H1 (cell line): ENCODE measurements around the gene WDCP. TPM values are rescaled to one million over a fixed set of nuclear protein-coding genes. Genes with fewer than 3 reads are reported as not detected.

Experiments used
- CTCF ChIA-PET: fragments of 300-600 bp; sonication (Branson Sonifier 250); formaldehyde crosslinking; loops from one replicate; lab custom pipeline; 2021; ENCODE audit not compliant: partially characterized antibody; lab: Charles Lee
- POLR2A ChIA-PET: fragments of 300-600 bp; sonication (Branson Sonifier 250); formaldehyde crosslinking; loops from one replicate; lab custom pipeline; 2021; ENCODE audit warnings: inconsistent platforms; ENCODE audit not compliant: partially characterized antibody; lab: Charles Lee
- DNase-seq, 2 experiments: peaks; one replicate each; pipeline versions ENCODE4 v3.0.0 to v3.0.0-alpha.2; 2010 to 2022; ENCODE audit warnings: low spot score in 2 of 2, low read depth in 1 of 2, mixed read lengths in 1 of 2
- FAIRE-seq: peaks from 2 replicates; lab custom pipeline; 2011; peaks lifted over from hg19 to GRCh38; lab: Jason Lieb, UNC
- H2AFZ ChIP-seq: 2 replicates; pipeline ENCODE4 v1.8.1; 2012; ENCODE audit warnings: low read length, inconsistent platforms
- H2AK5ac ChIP-seq: 2 replicates; pipeline ENCODE4 v1.6.1; 2013; ENCODE audit warnings: low read depth, low read length
- H2BK120ac ChIP-seq: replicated peaks from 2 replicates; pipeline ENCODE3; 2013; ENCODE audit warnings: low read depth, low read length, inconsistent platforms
- H2BK12ac ChIP-seq: 2 replicates; pipeline ENCODE4 v1.6.1; 2013; ENCODE audit warnings: low read depth, low read length
- H2BK15ac ChIP-seq: 2 replicates; pipeline ENCODE4 v1.6.1; 2013; ENCODE audit warnings: low read length
- H2BK20ac ChIP-seq: 2 replicates; pipeline ENCODE4 v1.6.1; 2013; ENCODE audit warnings: low read length
- H2BK5ac ChIP-seq: 2 replicates; pipeline ENCODE4 v1.6.1; 2013; ENCODE audit warnings: low read depth, low read length
- H3K14ac ChIP-seq: 2 replicates; pipeline ENCODE4 v1.6.1; 2013; ENCODE audit warnings: inconsistent platforms; ENCODE audit not compliant: insufficient read length
- H3K18ac ChIP-seq: 2 replicates; pipeline ENCODE4 v1.6.1; 2013; ENCODE audit warnings: low read length; ENCODE audit errors: extremely low read depth
- H3K23ac ChIP-seq: 2 replicates; pipeline ENCODE4 v1.6.1; 2013; ENCODE audit warnings: inconsistent platforms; ENCODE audit not compliant: insufficient read length
- H3K23me2 ChIP-seq: 2 replicates; pipeline ENCODE4 v1.6.1; 2013; ENCODE audit warnings: low read depth, low read length
- H3K27ac ChIP-seq: 2 replicates; pipeline ENCODE4 v1.6.1; 2011; ENCODE audit warnings: low read depth, low read length, inconsistent platforms
- H3K27me3 ChIP-seq, 4 experiments: replicated peaks in 1 of 4; 1 replicate in 1 of 4; 2 replicates in 3 of 4; pipeline versions ENCODE4 v1.6.1 to v1.8.1; 2011 to 2013; ENCODE audit warnings: low read length in 3 of 4, mild to moderate bottlenecking in 3 of 4, inconsistent platforms in 2 of 4, mixed read lengths in 2 of 4, moderate library complexity in 1 of 4; ENCODE audit not compliant: control insufficient read depth in 3 of 4, insufficient read depth in 3 of 4; ENCODE audit errors: extremely low read depth in 1 of 4
- H3K36me3 ChIP-seq, 4 experiments: 2 replicates each; pipeline versions ENCODE4 v1.6.1 to v1.8.1; 2011 to 2013; ENCODE audit warnings: mild to moderate bottlenecking in 4 of 4, low read length in 3 of 4, moderate library complexity in 2 of 4, control low read depth in 1 of 4, inconsistent platforms in 1 of 4; ENCODE audit not compliant: insufficient read depth in 4 of 4, control insufficient read depth in 2 of 4
- H3K4ac ChIP-seq: replicated peaks from 2 replicates; pipeline ENCODE3; 2013; ENCODE audit warnings: low read length, low read depth, mixed read lengths, inconsistent platforms; ENCODE audit not compliant: insufficient read length
- H3K4me1 ChIP-seq, 4 experiments: replicated peaks in 1 of 4; 1 replicate in 1 of 4; 2 replicates in 3 of 4; pipeline versions ENCODE4 v1.6.1 to v1.8.1; 2011 to 2013; ENCODE audit warnings: low read length in 3 of 4, inconsistent platforms in 2 of 4, mixed read lengths in 1 of 4; ENCODE audit not compliant: insufficient read depth in 4 of 4, control insufficient read depth in 3 of 4
- H3K4me2 ChIP-seq, 2 experiments: 2 replicates each; pipeline versions ENCODE4 v1.6.1 to v1.8.1; 2011 to 2013; ENCODE audit warnings: low read depth in 2 of 2, low read length in 2 of 2, control low read depth in 1 of 2, inconsistent platforms in 1 of 2, mild to moderate bottlenecking in 1 of 2; ENCODE audit not compliant: insufficient read depth in 1 of 2
- H3K4me3 ChIP-seq, 4 experiments: fragments of 200-600, 300-600 bp in 1 of 4; sonication (generic), shearing (Covaris generic), sonication (Bioruptor Twin) in 1 of 4; 2 replicates each; pipeline versions ENCODE4 v1.5.1 to v1.8.1; 2011 to 2016; ENCODE audit warnings: low read length in 4 of 4, low read depth in 3 of 4, control low read depth in 2 of 4, inconsistent platforms in 2 of 4, mild to moderate bottlenecking in 2 of 4, mixed read lengths in 1 of 4, moderate library complexity in 1 of 4; ENCODE audit not compliant: insufficient read depth in 2 of 4; ENCODE audit errors: extremely low read depth in 1 of 4
- H3K56ac ChIP-seq: replicated peaks from 2 replicates; pipeline ENCODE3; 2013; ENCODE audit warnings: low read depth, mild to moderate bottlenecking, mixed read lengths, low read length, inconsistent platforms; ENCODE audit not compliant: insufficient read length
- H3K79me1 ChIP-seq: 2 replicates; pipeline ENCODE4 v1.6.1; 2013; ENCODE audit warnings: low read depth, low read length, control low read depth
- H3K79me2 ChIP-seq, 2 experiments: 2 replicates each; pipeline versions ENCODE4 v1.6.1 to v1.8.1; 2012 to 2013; ENCODE audit warnings: low read length in 2 of 2, mild to moderate bottlenecking in 2 of 2, inconsistent platforms in 1 of 2; ENCODE audit not compliant: insufficient read depth in 2 of 2, control insufficient read depth in 1 of 2
- H3K9ac ChIP-seq, 4 experiments: replicated peaks in 1 of 4; 1 replicate in 1 of 4; 2 replicates in 3 of 4; pipeline versions ENCODE4 v1.6.1 to v1.8.1; 2011 to 2013; ENCODE audit warnings: low read depth in 3 of 4, low read length in 3 of 4, control low read depth in 2 of 4, mild to moderate bottlenecking in 2 of 4, moderate library complexity in 2 of 4, inconsistent platforms in 1 of 4; ENCODE audit errors: extremely low read depth in 1 of 4
- H3K9me3 ChIP-seq, 2 experiments: 2 replicates each; pipeline versions ENCODE4 v1.6.1 to v1.8.1; 2012 to 2013; ENCODE audit warnings: mild to moderate bottlenecking in 2 of 2, moderate library complexity in 2 of 2, control low read depth in 1 of 2, inconsistent platforms in 1 of 2, low read depth in 1 of 2, low read length in 1 of 2, mixed read lengths in 1 of 2; ENCODE audit not compliant: insufficient read depth in 2 of 2
- H4K20me1 ChIP-seq, 2 experiments: replicated peaks in 1 of 2; 2 replicates each; pipeline versions ENCODE3 to v1.8.1; 2011 to 2013; ENCODE audit warnings: inconsistent platforms in 2 of 2, low read length in 2 of 2, mild to moderate bottlenecking in 1 of 2; ENCODE audit not compliant: insufficient read depth in 2 of 2, control insufficient read depth in 1 of 2
- H4K5ac ChIP-seq: 2 replicates; pipeline ENCODE4 v1.6.1; 2013; ENCODE audit warnings: low read length, low read depth, mixed read lengths, inconsistent platforms; ENCODE audit not compliant: insufficient read length
- H4K8ac ChIP-seq: 2 replicates; pipeline ENCODE4 v1.8.0; 2013; ENCODE audit warnings: mild to moderate bottlenecking, moderate library complexity, low read length, inconsistent platforms; ENCODE audit not compliant: insufficient read depth; ENCODE audit errors: extremely low read depth
- H4K91ac ChIP-seq: replicated peaks from 2 replicates; pipeline ENCODE3; 2013; ENCODE audit warnings: low read length, mixed read lengths, inconsistent platforms; ENCODE audit not compliant: insufficient read length
- CTBP2 ChIP-seq: IDR thresholded peaks from 2 replicates; pipeline ENCODE4 v1.7.0; 2011; ENCODE audit warnings: borderline replicate concordance, mild to moderate bottlenecking, moderate library complexity, mixed read lengths, low read length; ENCODE audit not compliant: insufficient read depth, insufficient read length
- E2F6 ChIP-seq: IDR thresholded peaks from 2 replicates; pipeline ENCODE4 v1.6.1; 2012; ENCODE audit warnings: inconsistent platforms
- NANOG ChIP-seq: IDR thresholded peaks from 2 replicates; pipeline ENCODE4 v1.6.1; 2011; ENCODE audit warnings: low read length, low read depth, mild to moderate bottlenecking, inconsistent platforms; ENCODE audit not compliant: insufficient read depth, poor library complexity, severe bottlenecking
- RXRA ChIP-seq: IDR thresholded peaks from 2 replicates; pipeline ENCODE4 v1.6.1; 2011; ENCODE audit warnings: low read depth, mild to moderate bottlenecking, low read length, moderate library complexity; ENCODE audit not compliant: insufficient read depth
- SAP30 ChIP-seq: fragments of 300-600 bp; sonication (generic); IDR thresholded peaks from 2 replicates; pipeline ENCODE4 v1.7.1; 2012; ENCODE audit warnings: low read length, moderate library complexity, mild to moderate bottlenecking, inconsistent platforms; ENCODE audit not compliant: insufficient read depth, insufficient replicate concordance
- SP4 ChIP-seq: IDR thresholded peaks from 2 replicates; pipeline ENCODE4 v1.6.1; 2012; ENCODE audit warnings: low read length, inconsistent platforms
- TCF12 ChIP-seq: IDR thresholded peaks from 2 replicates; pipeline ENCODE4 v1.6.1; 2011; ENCODE audit warnings: low read depth, mild to moderate bottlenecking, low read length
- ZNF274 ChIP-seq: IDR thresholded peaks from 2 replicates; pipeline ENCODE4 v1.7.0; 2012; ENCODE audit warnings: low read length, borderline replicate concordance; ENCODE audit errors: extremely low read depth
- WGBS, 2 experiments: shearing (Covaris generic) in 1 of 2; methylation state at CpG; one replicate each; pipeline versions ENCODE4 v1.1.6 to v1.1.7; 2013 to 2015; ENCODE audit warnings: low lambda C conversion rate in 2 of 2, mixed read lengths in 2 of 2, inconsistent platforms in 1 of 2, low coverage in 1 of 2, missing lambda C conversion rate in 1 of 2; ENCODE audit not compliant: insufficient replicate concordance in 2 of 2, insufficient coverage in 1 of 2, insufficient read length in 1 of 2; ENCODE audit errors: extremely low coverage in 1 of 2, missing lambda C conversion rate in 1 of 2; 5-methylcytosine and 5-hydroxymethylcytosine counted together
- polyA plus RNA-seq, 7 experiments: library from polyadenylated mRNA; depleted of rRNA in 3 of 7; stranded (reverse) in 5 of 7; unstranded in 2 of 7; fragments of >200 nt in 5 of 7; fragments of 200-250 nt in 2 of 7; gene quantifications; 1 replicate in 5 of 7; 2 replicates in 1 of 7; 4 replicates in 1 of 7; pipeline versions ENCODE4 v1.2.1 to v1.2.3, GENCODE V29; 2011 to 2013; ENCODE audit warnings: missing spikeins in 2 of 7, mixed read lengths in 2 of 7
- total RNA-seq: library from RNA; stranded (reverse); fragmentation: NEBNext Ultra II Directional; extraction: Animal tissue kit (Norgen Biotek cat#: 25700); gene quantifications from 2 replicates; pipeline ENCODE4 v1.2.1, GENCODE V29; 2021
- TF ChIP-seq, protein P1 (sequence below): IDR thresholded peaks from 2 replicates; pipeline ENCODE4 v1.6.1; 2011; ENCODE audit warnings: low read length, improper control_type of control experiment

Gene WDCP
- total and polyA plus RNA-seq, 2 of the 8 experiments (the other 6 are each of a cell fraction or from before 2014, with no cell fraction given) = 19.2 to 40.1 TPM

GRCh38 chr2:24048769-24049484 is 1.7 kb upstream of the WDCP start:
- no peak overlapping the region for H3K4ac ChIP-seq
- DNase-seq (no peak), FAIRE-seq (no peak)
- H3K4me1 ChIP-seq = peaks cover 5 to 12% (median 6%) of the 10 kb centered on the region in 4 experiments; a peak in 5 of 7 replicates
- H3K4me2 ChIP-seq = peak overlapping the region; percentile 88 to 91
- H3K27me3 ChIP-seq = no peaks in the 10 kb centered on the region
- peaks cover 0 to 31% of the 10 kb centered on the region in 2 experiments; a peak in 3 of 4 replicates for H3K79me2 ChIP-seq
- peak overlapping the region; percentile 78 to 95 (median 83); a peak in 7 of 8 replicates for H3K4me3 ChIP-seq
- no peaks in the 10 kb centered on the region for H3K9me3 ChIP-seq
- no peak overlapping the region for H3K14ac ChIP-seq
- no peak overlapping the region for H2BK120ac ChIP-seq
- H2AFZ ChIP-seq = no peak overlapping the region
- CTCF ChIA-PET = interaction anchor here (0.6 to 4.8 kb wide), 2 partner anchors 11 to 115 kb away, joined by 3 to 23 read pairs; no protein-coding TSS in a partner anchor
- H4K5ac ChIP-seq = no peak overlapping the region
- no peak overlapping the region for H4K91ac ChIP-seq
- no peak overlapping the region for H2BK12ac ChIP-seq
- H3K9ac ChIP-seq = peak overlapping the region in 1 of 4 experiments; percentile 51; a peak in 1 of 7 replicates
- H3K79me1 ChIP-seq = peaks cover 2% of the 10 kb centered on the region; the same call in 1 of the 2 replicates
- H2BK20ac ChIP-seq = no peak overlapping the region
- H3K27ac ChIP-seq = no peak overlapping the region
- H4K8ac ChIP-seq = no peak overlapping the region
- POLR2A ChIA-PET = interaction anchor here (0.8 to 3.1 kb wide), 7 partner anchors 17 to 122 kb away, joined by 3 to 22 read pairs (median 3); partner anchors contain the start of genes ATAD2B, SF3B6 and TP53I3
- H4K20me1 ChIP-seq = peaks cover 0 to 3% of the 10 kb centered on the region in 2 experiments
- no peak overlapping the region for H3K56ac ChIP-seq
- peaks cover 5% of the 10 kb centered on the region; the same call in 1 of the 2 replicates for H3K23me2 ChIP-seq
- no peak overlapping the region for H3K23ac ChIP-seq
- H3K18ac ChIP-seq = no peak overlapping the region
- H2AK5ac ChIP-seq = no peak overlapping the region
- H2BK15ac ChIP-seq = no peak overlapping the region
- 54% methylated on average over 23 of the region's 23 CpGs; no CpG with 5 or more reads in 1 of the 2 experiments for WGBS, 2 experiments
- 0 out of 8 replicates have a peak, but pooled peaks cover 0 to 2% (median 0%) of the 10 kb centered on the region in 4 experiments for H3K36me3 ChIP-seq
- H2BK5ac ChIP-seq = no peak overlapping the region
- TF ChIP-seq SAP30 = no peak
- TF ChIP-seq NANOG = no peak
- TF ChIP-seq ZNF274 = no peak
- TF ChIP-seq SP4 = no peak
- no peak for TF ChIP-seq RXRA
- TF ChIP-seq TCF12 = no peak
- TF ChIP-seq, protein P1, sequence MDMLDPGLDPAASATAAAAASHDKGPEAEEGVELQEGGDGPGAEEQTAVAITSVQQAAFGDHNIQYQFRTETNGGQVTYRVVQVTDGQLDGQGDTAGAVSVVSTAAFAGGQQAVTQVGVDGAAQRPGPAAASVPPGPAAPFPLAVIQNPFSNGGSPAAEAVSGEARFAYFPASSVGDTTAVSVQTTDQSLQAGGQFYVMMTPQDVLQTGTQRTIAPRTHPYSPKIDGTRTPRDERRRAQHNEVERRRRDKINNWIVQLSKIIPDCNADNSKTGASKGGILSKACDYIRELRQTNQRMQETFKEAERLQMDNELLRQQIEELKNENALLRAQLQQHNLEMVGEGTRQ = no peak
- TF ChIP-seq CTBP2 = no peak
- no peak for TF ChIP-seq E2F6
